Thyroid gland (tissue), 4 donors: ENCODE results near the gene SNAP91.

Experiments
- POLR2A ChIP-seq, 2 donors: fragments of 450-650 bp; IDR thresholded peaks; one replicate each; pipeline ENCODE4 v1.6.1; 2017; ENCODE audit warnings: antibody characterized with exemption in 2 of 2, mild to moderate bottlenecking in 2 of 2, moderate library complexity in 1 of 2
- TF ChIP-seq, protein P1 (sequence below), 6 experiments: fragments of 200-600 bp in 3 of 6; fragments of 450-650 bp in 3 of 6; sonication (generic) in 3 of 6; IDR thresholded peaks; one replicate each; pipeline ENCODE4 v1.5.1; 2016 to 2019; ENCODE audit warnings: antibody characterized with exemption in 6 of 6, mild to moderate bottlenecking in 2 of 6, inconsistent platforms in 1 of 6, moderate library complexity in 1 of 6

- TF ChIP-seq, protein P1, sequence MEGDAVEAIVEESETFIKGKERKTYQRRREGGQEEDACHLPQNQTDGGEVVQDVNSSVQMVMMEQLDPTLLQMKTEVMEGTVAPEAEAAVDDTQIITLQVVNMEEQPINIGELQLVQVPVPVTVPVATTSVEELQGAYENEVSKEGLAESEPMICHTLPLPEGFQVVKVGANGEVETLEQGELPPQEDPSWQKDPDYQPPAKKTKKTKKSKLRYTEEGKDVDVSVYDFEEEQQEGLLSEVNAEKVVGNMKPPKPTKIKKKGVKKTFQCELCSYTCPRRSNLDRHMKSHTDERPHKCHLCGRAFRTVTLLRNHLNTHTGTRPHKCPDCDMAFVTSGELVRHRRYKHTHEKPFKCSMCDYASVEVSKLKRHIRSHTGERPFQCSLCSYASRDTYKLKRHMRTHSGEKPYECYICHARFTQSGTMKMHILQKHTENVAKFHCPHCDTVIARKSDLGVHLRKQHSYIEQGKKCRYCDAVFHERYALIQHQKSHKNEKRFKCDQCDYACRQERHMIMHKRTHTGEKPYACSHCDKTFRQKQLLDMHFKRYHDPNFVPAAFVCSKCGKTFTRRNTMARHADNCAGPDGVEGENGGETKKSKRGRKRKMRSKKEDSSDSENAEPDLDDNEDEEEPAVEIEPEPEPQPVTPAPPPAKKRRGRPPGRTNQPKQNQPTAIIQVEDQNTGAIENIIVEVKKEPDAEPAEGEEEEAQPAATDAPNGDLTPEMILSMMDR (IDR thresholded peaks at IDR 0.05), result no peak
- no peak for TF ChIP-seq POLR2A (IDR thresholded peaks at IDR 0.05)
These were observed 105.3 kb downstream of the SNAP91 start for GRCh38 chr6:83603551-83603950.
